HG03354 (cell line): ENCODE data around the gene IER5L.
A peak's percentile ranks its signal among the peaks of the same experiment; 100 is the strongest.
"Not testable (repeated sequence)": the region's sequence is repeated elsewhere in the genome, so short reads cannot be mapped to it uniquely, and the experiment has no call there.

Experiments
- ATAC-seq: cut with Tn5 transposase; IDR thresholded peaks from one replicate; pipeline ENCODE4 v1.9.1; 2021; ENCODE audit warnings: mild to moderate bottlenecking; ENCODE audit not compliant: unreplicated experiment, poor library complexity, severe bottlenecking

IER5L gene

DNA sequence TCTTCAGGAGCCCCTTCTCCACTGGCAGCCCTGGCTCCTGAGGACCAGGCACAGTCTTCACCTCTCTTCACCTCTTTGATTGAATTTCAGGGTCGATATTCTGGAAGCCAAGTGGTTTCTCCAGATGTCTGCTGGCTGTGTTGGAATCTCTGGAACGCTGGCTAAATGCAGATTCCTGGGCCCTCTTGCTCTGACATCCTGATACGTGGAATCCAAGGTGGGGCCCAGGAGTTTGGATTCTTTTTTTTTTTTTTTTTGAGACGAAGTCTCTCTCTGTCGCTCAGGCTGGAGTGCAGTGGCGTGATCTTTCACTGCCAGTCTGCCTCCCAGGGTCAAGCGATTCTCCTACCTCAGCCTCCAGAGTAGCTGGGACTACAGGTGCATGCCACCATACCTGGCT, 26.8 kb upstream of the IER5L start:
- no peak for ATAC-seq

DNA sequence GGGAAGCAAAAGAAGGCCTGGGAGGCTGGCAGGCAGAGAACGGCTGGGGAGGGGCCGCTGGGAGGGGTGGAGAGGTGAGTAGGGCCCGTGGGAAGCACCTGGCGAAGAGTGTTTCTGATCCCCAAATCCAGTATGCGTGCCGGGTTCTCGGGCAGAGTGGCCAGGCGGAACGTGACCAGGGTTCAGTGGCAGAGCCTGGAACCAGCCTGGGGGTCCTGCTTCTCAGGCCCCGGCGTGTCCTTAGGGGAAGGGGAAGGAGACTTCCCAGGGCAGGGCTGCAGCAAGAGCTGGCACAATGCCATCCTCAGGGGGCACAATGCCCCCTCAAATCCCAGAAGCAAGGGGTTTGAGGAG, 25.5 kb upstream of the IER5L start:
- no peak for ATAC-seq

DNA sequence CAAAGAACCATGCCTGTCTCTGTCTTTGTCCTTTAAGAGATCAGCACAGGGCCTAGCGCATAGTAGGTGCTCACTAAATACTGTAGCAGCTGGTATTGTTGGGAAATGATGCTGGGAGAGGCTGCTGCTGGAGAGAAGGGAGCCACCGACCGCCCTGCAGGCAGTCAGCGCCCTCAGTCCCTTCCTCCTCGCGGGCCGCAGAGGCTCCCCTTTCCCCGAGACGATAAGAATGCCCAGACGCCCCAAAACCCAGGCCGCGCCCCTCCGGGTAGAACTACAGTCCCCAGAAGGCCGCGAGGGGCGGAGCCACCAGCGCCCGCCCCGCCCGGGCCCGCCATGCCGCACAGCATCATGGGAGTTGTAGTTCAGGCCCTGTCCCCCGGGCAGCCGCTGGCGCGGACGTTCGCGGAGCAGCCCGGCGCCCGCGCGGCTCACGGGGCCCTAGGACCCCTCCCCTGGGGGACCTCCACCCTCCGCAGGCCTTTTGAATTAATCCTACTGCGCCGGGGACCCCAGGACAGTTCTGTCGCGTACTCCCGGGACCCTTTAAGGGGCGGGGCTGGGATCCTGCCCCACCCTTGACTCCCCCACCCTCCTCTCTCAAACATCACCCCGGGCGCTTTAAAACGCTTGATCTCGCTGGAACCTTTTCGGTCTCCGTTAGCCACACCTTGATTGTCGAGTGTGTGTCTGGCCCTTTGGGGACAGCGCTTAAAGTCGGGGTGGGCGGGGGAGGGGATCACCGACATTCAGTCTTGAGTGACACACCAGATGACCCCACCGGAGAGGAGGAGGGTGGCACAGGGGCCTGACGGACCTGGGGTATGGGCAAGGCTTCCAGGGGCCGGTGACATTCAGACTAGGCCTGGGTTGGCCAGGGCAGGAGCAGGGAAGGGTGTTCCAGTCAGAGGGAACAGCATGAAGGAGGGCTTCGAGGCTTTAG, 24.8 kb upstream of the IER5L start:
- ATAC-seq: peak; percentile 91

- ATAC-seq: no peak
Observed at GRCh38 chr9:129201866-129202265, 23.8 kb upstream of the IER5L start.

DNA sequence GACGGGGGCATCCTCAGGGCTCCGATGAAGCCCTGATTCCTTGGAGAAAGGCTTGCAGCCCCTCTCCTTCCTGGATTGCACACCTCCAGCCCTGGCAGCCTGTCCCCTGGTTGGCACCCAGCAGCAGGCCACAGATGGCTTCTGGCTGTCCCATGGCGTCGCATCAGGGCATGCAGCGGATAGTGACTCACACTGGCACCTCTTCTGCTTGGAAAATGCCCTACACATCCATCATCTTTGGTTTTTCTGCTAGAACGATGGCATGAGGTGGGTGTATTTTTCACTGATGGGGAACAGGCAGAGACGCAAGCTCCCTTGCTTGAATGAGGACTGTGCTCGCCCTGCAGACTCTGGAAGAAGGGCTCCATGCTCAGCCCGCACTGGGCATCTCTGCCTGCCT, 23.2 kb upstream of the IER5L start:
- ATAC-seq: no peak

DNA sequence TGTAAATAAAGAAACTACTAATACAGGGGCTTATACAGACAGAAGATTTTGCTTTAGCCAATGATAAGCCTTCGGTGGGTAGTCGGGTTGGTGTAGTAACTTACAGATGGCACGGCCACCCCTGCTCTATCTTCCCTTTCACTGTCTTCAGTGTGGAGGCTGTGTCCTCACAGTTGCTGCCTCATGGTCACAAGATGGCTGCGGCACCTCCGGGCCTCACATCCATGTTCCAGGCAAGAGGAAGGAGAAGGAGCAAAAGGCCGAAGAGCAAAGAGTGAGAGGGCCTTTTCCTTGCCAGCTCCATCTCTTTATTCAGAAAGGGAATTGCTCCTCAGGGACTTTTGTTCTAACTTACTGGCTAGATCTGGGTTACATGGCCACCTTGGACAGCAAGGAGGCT, 22.2 kb upstream of the IER5L start:
- no peak for ATAC-seq

DNA sequence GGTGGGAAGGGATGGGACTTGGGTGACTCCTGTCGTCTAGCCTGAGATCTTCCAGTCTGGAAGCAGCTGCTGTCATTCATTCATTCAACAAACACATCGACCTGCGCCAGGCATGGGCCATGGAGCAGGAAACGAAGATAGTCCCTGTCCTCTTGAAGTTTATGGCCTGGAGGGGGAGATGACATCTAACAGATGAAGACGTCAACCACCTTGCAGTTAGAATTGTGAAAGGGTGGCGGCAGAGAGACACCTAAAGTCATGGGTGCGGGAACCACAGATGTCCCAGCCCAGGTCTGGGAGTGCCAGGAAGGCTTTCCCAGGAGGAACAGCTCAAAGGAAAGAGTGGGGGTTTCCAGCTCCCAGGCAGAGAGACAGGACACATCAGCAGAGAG, 21.0 kb upstream of the IER5L start:
- ATAC-seq: no peak

GRCh38 chr9:129198319-129199043, 20.4 kb upstream of the IER5L start:
- no peak for ATAC-seq

- ATAC-seq: no peak
Observed at GRCh38 chr9:129197978-129198318, 19.9 kb upstream of the IER5L start.

- not testable (repeated sequence) for ATAC-seq
Observed at GRCh38 chr9:129197045-129197444, 19.0 kb upstream of the IER5L start.

GRCh38 chr9:129195606-129196005, 17.5 kb upstream of the IER5L start:
- ATAC-seq: no peak

GRCh38 chr9:129194221-129194620, 16.2 kb upstream of the IER5L start:
- ATAC-seq: no peak

GRCh38 chr9:129193655-129194054, 15.6 kb upstream of the IER5L start:
- ATAC-seq: no peak

DNA sequence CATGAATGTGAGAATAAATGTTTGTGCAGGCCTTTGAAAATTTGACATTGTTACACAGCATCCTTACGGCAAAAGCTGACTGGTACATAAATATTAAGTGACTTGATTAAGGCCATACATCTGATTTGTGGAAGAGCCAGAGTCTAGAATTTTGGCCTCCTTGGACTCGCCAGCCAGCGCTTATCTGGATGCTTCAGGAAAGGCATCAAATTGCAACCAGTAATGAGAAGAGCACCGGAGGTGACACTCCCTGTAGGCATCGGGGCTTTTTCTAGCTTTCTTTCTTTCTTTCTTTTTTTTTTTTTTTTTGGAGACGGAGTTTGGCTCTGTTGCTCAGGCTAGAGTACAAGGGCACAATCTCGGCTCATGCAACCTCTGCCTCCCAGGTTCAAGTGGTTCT, 13.2 kb upstream of the IER5L start:
- no peak for ATAC-seq

DNA sequence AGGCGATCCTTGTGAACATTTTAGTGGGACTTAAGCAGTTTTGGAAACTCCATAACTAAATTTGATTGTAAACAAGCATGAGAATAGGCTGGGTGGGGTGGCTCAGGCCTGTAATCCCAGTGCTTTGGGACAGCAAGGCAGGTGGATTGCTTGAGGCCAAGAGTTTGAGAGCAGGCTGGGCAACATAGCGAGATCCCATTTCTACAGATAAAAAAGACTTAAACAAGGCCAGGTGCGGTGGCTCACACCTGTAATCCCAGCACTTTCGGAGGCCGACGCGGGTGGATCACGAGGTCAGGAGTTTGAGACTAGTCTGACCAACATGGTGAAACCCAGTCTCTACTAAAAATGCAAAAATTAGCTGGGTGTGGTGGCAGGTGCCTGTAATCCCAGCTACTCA, 11.9 kb upstream of the IER5L start:
- ATAC-seq: not testable (repeated sequence)

DNA sequence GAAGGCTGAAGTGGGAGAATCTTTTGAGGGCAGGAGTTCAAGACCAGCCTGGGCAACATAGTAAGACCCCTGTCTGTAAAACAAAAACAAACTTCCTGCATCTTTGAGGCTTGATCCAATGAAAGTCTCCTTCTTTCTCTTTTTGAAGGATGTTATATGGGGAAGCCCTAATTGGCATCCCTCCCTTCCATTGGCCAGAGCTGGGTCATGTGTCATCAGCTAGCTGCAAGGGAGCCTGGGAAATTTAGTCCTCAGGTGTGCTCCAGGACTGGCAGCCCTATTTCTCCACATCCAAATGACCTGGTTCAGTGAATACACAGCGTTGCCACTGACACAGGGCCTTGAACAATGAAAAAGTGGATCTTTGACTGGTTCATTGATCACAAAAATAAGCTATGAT, 9.0 kb upstream of the IER5L start:
- no peak for ATAC-seq

GRCh38 chr9:129185991-129186390, 7.9 kb upstream of the IER5L start:
- ATAC-seq: no peak

DNA sequence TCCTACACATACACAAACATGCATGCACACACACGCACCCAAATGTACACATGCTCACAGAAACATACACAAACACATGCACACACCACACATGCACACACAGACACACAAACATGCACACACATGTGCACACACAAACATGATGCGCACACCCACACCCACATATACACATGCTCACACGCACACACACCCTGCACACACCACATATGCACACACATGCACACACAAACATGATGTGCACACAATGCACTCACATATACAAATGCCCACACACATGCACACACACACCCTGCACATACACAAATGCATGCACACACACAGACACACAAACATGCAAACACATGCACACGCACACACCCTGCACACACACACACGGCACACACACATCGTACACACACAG, 7.3 kb upstream of the IER5L start:
- ATAC-seq: no peak

- no peak for ATAC-seq
Observed at GRCh38 chr9:129184596-129185122, 6.6 kb upstream of the IER5L start.

- no peak for ATAC-seq
Observed at GRCh38 chr9:129184219-129184524, 6.1 kb upstream of the IER5L start.

GRCh38 chr9:129183495-129184218, 5.6 kb upstream of the IER5L start:
- no peak for ATAC-seq
